ENCODE results near the gene NCR3LG1. TPM values are rescaled to one million over a fixed set of nuclear protein-coding genes. Genes with fewer than 3 reads are reported as not detected.

The NCR3LG1 gene
- total RNA-seq, 1 donor from 2014 or later = 0.55 TPM

Other genes starting within 250 kb of the NCR3LG1 start
- gene PIK3C2A, start 143.8 kb upstream of the NCR3LG1 start, total RNA-seq = 32.9 TPM
- 116 TPM for gene NUCB2, start 75.1 kb upstream of the NCR3LG1 start, total RNA-seq
- gene KCNJ11, start 36.9 kb downstream of the NCR3LG1 start, total RNA-seq = 29.2 TPM
- 2.1 TPM for gene ABCC8, start 125.0 kb downstream of the NCR3LG1 start, total RNA-seq
- 1.3 TPM for gene USH1C, start 192.6 kb downstream of the NCR3LG1 start, total RNA-seq
- gene OTOG, start 195.5 kb downstream of the NCR3LG1 start, total RNA-seq = not detected

All from left ventricle myocardium superior (tissue), 1 donor.